ENCODE measurements around the gene SLC25A46. TPM values are rescaled to one million over a fixed set of nuclear protein-coding genes. Genes with fewer than 3 reads are reported as not detected.
"Not testable (repeated sequence)": the region's sequence is repeated elsewhere in the genome, so short reads cannot be mapped to it uniquely, and the experiment has no call there.

Gene SLC25A46
- total RNA-seq, result 48.1 and 48.7 TPM in 2 replicates

- intact Hi-C loops (cut with micrococcal nuclease), result loop anchor here (1.0 to 5.0 kb wide), 11 partner anchors 13 to 1990 kb away; partner anchors contain the start of genes MAN2A1, NREP, STARD4 and TMEM232
Measured at GRCh38 chr5:110738812-110739651, at the start of gene SLC25A46. Gene SLC25A46 (plus strand): TSS chr5:110739007. CDS start chr5:110739120, 113 bp downstream.

DNA sequence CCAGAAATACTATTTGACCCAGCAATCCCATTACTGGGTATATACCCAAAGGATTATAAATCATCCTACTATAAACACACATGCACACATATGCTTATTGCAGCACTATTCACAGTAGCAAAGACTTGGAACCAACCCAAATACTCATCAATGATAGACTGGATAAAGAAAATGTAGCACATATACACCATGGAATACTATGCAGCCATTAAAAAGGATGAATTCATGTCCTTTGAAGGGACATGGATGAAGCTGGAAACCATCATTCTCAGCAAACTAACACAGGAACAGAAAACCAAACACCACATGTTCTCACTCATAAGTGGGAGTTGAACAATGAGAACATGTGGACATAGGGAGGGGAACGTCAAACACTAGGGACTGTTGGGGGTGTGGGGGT is 48.2 kb upstream of the SLC25A46 start:
- intact Hi-C loops (cut with micrococcal nuclease), result not testable (repeated sequence)

GRCh38 chr5:110692669-110693068 is 46.1 kb upstream of the SLC25A46 start:
- intact Hi-C loops (cut with micrococcal nuclease), result not testable (repeated sequence)

DNA sequence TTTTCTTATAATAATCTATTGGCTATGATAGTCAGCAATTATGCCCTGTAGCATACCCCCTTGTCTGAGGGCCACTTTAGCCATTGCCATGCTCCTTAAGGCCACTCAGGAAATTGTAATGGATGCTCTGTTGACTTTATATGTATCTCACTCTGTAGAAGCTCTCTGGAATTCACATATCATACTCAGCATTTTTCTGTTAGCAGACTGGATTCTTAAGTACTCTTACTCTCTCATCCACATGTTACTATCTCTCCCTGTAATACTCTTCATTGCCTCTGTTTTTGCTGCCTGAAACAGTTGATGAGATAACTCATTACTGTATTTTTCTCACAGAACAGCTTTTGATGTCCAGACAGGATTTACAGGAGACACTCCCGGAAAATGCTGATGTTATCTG is 36.5 kb upstream of the SLC25A46 start:
- intact Hi-C loops (cut with micrococcal nuclease), result no loop called here

DNA sequence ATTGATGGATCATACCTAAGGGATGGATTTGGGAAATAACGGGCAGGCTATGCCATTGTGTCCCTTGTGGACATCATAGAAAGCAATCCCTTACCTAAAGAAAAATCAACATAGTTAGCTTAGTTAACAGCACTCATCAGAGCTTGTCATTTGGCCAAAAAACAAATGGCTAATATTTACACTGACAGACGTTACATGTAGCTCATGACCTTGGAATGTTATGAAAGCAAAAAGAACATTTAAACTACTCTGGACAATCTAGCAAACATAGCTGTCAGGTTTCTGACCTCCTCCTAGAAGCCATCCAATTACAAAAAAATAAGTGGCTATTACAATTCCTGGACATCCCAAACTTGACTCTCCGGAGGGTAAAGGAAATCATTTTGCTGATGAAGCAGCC is 36.1 kb upstream of the SLC25A46 start:
- intact Hi-C loops (cut with micrococcal nuclease), result no loop called here

DNA sequence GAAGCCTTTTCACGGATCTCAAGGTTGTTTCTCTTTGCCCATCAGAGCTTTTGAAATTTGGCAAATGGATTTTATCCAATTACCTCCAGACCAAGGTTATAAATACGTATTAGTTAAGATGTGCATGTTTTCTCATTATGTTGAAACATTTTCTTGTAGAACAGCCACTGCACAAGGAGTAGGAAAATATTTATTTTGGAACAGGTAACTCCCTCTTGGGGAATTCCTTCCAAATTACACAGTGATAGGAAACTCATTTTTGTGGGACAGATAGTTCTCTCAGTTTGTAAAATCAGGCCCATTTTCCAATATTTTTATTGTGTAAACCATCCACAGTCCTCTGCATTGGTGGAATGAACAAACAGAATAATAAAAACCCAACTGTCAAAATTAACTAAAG is 35.3 kb upstream of the SLC25A46 start:
- intact Hi-C loops (cut with micrococcal nuclease), result no loop called here

DNA sequence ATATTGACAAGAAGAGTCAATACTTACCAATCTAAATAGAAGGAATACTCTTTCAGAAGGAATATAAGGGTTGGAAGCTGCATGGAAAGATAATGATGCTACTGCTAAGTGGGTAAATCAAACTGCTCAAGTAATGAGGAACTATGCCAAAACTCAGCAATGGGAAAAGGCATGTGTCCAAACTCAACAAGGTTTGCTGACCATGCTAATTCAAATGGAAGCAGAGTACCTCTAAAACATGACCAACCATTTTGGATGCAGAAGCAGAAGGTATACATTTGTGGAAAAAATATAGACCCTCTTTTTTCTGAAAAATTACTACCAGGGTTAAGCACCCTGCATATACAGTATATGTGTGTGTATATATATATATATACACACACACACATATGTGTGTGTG is 33.5 kb upstream of the SLC25A46 start:
- intact Hi-C loops (cut with micrococcal nuclease), result no loop called here

- intact Hi-C loops (cut with micrococcal nuclease), result no loop called here
Measured at GRCh38 chr5:110707260-110707844, 31.5 kb upstream of the SLC25A46 start.

- intact Hi-C loops (cut with micrococcal nuclease), result no loop called here
Measured at GRCh38 chr5:110716247-110717245, 22.3 kb upstream of the SLC25A46 start.

- intact Hi-C loops (cut with micrococcal nuclease), result no loop called here
Measured at GRCh38 chr5:110718311-110718710, 20.5 kb upstream of the SLC25A46 start.

DNA sequence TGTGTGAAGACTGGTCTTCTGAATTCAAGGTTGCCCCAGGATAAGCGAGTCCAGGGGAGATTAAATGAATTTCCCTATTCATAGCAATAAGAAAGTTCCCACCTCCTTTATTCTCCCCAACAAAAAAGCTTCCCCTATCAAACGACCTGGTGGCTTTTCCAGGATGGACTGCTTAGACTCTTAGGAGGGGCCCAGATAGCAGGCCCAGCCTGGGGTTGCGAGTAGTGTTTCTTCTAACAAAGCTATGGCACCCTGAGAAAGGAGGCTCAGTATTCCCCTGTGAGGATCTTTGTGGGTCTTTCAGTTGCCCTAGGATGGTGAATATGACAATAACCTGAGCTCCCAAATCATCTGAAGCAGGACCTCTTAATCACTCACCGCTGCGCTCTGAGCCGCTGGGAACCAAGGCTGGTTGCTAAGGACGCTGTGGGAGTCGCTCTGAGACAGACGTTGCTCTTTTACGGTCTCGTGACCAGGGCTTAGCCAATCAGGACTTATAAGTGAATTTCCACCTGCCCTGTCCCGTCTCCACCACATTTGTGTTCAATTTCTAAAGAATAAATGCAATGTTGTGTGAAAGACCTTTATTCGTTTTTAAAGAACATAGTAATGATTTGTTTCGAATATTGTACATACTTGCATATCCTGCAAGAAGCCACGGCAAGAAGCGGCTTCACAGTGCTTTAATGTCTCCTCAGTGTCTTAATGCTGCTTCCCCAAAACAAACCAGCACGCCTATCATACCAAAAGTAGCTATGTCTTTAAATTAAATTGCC is 12.4 kb upstream of the SLC25A46 start, which contains the start of gene TMEM232:
Gene TMEM232, minus strand, starts transcription at position 423 of the 776 bp plus-strand sequence. CDS start 59,319 bp downstream, outside the sequence.
- intact Hi-C loops (cut with micrococcal nuclease), result loop anchor here (1.0 kb wide), 1 partner anchor 12 kb away; no protein-coding TSS in a partner anchor

DNA sequence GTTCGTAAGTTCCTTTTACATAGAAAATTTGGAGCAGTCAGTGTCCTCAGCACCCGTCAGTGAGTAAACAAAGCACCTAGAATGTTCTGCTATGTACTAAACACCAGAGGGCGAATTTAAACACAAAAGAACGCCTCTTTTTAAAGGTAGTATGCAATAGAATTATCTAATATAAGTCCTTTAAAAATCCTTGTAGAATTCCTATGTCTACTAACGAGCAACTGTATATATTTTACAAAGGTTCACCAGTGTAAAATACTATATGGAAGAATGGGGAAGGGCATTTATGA is 11.8 kb upstream of the SLC25A46 start:
- intact Hi-C loops (cut with micrococcal nuclease), result no loop called here

- intact Hi-C loops (cut with micrococcal nuclease), result not testable (repeated sequence)
Measured at GRCh38 chr5:110731499-110731898, 7.3 kb upstream of the SLC25A46 start.

DNA sequence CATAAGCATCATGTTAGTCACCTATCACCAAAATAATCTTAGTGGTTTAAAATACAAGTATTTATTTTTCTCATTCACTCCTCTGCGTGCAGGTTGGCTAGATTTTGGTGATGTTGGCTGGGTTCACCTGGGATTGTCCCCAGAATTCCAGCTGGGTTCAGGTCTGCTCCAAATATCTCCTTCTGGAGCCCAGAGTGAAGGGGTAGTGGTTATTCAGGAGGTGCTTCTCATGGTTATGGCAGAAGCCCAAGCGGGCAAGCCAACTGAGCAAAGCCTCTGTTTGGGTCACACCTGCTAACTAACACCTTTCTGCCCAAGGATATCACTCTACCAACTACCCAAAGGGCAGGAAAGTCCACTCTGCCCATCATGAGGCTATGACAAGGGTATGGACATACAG is 4.7 kb upstream of the SLC25A46 start:
- intact Hi-C loops (cut with micrococcal nuclease), result no loop called here

- intact Hi-C loops (cut with micrococcal nuclease), result loop anchor here (5.0 kb wide), 4 partner anchors 497 to 1427 kb away; partner anchors contain the start of genes MAN2A1 and STARD4
Measured at GRCh38 chr5:110735556-110735955, 3.3 kb upstream of the SLC25A46 start.

DNA sequence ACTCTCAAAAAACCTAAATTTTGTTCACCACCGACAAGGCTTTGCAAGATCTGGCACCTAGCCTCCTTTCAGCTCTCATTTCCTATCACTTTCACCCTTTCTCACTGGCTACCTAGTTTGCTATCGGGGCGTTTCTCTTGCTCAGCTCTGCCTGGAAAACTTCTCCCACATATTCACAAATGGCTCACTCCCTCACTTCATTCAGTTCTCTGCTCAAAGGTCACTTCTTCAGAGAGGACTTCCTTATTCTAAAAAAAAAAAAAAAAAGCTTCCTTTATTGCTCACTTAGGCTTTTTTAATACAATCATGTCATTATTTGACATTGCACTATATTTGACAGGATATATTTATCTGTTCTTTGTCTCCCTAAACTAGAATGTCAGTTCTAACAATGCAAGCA is 2.1 kb upstream of the SLC25A46 start:
- intact Hi-C loops (cut with micrococcal nuclease), result loop anchor here (5.0 kb wide), 4 partner anchors 496 to 1426 kb away; partner anchors contain the start of genes MAN2A1 and STARD4

DNA sequence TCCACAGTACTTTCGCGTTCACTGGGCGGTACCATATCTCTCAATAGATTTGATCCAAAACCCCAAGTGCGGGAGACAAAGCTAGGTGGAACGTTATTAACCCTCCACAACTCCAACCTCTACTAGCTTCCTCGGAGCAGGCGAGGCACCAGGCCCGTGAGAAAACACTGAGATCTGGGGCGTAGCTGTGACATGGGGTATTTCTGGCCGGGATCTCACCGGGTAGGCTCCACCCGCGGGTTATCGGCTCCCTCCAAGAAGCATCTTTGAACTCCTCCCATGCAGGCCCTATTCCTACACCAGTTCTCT is 350 bp upstream of the SLC25A46 start:
- intact Hi-C loops (cut with micrococcal nuclease), result loop anchor here (1.0 to 5.0 kb wide), 9 partner anchors 12 to 1990 kb away; partner anchors contain the start of genes MAN2A1, NREP, STARD4 and TMEM232

- intact Hi-C loops (cut with micrococcal nuclease), result loop anchor here (1.0 to 5.0 kb wide), 3 partner anchors 13 to 480 kb away; partner anchors contain the start of genes SLC25A46 and TSLP
Measured at GRCh38 chr5:110751902-110752762, 13.3 kb downstream of the SLC25A46 start.

GRCh38 chr5:110752953-110753352 is 14.1 kb downstream of the SLC25A46 start:
- intact Hi-C loops (cut with micrococcal nuclease), result loop anchor here (1.0 to 5.0 kb wide), 3 partner anchors 14 to 479 kb away; partner anchors contain the start of genes SLC25A46 and TSLP
